ENCODE data around the gene TPM4. TPM values are rescaled to one million over a fixed set of nuclear protein-coding genes. Genes with fewer than 3 reads are reported as not detected.
"Not testable (repeated sequence)": the region's sequence is repeated elsewhere in the genome, so short reads cannot be mapped to it uniquely, and the experiment has no call there.

The TPM4 gene
- total RNA-seq: 106 TPM
- long read RNA-seq, transcript TPM4-201 (8 exons, 2,666 nt): major isoform, 94 of 125 reads
- long read RNA-seq, transcript TPM4-213 (1 exons, 2,672 nt): minor isoform, 8 of 125 reads
- long read RNA-seq, partial matches to known transcripts: 17 of 125 reads
- long read RNA-seq, other reads (novel, unspliced or antisense): 6 of 125 reads

DNA sequence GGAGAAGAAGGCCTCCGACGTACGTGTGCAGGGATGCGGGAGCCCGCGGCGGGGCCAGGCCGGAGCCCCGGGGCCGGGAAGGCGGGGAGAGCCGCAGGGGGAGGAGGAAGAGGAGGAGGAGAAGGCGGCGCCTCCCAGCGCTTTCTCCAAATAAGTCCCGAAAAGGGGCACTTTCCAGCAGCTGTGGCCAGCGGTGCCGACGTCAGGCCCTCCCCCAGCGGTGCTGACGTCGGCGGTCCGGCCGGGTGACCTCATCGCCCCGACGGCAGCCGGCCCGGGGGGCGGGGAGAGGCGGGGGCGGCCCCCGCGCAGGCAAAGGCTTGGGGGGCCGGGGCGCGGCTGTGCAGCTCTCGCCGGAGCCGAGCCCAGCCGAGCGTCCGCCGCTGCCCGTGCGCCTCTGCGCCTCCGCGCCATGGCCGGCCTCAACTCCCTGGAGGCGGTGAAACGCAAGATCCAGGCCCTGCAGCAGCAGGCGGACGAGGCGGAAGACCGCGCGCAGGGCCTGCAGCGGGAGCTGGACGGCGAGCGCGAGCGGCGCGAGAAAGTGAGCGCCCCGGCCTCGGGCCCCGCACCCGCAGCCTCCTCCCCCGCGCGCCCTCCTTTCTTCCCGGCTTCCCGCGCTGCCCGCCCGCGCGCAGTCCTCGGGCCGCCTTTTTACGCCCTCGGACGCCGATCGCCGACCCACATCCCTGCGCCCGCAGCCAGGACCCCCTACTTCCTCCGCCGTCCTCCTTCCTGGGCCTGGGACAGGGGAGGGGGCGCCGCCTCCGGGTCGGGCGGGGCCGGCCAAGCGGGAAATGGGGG, at the start of gene TPM4:
Gene TPM4 (plus strand): TSS at position 342 of the 804 bp plus-strand sequence. CDS start 71 bp downstream, at position 413.
- DNase-seq (ENCODE audit: missing footprints): peak; percentile 96
- intact Hi-C loops (cut with DNase I): loop anchor here (2.0 to 10.0 kb wide), 2 partner anchors 34 to 308 kb away; partner anchors contain the start of gene RAB8A
- ATAC-seq: peak; percentile 90

DNA sequence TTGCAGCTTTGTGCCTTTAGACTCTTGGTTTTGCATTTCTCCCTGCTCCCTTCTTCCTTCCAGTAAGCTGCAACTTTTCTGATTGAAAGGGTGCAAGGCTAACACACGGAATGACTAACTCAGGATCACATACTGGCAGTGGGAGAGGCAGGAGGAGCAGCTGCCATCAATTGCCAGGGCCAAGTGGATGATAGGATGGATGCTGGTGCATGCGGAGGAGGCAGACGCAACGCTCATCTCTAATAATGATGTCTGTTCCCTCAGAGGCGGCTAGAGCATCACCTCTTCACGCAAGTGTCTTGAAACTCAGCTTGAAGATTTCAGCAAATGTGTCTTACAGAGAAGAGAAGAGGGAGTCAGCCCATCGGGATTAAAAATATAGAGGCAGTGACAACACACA, 49.5 kb upstream of the TPM4 start:
- intact Hi-C loops (cut with DNase I): no loop called here
- DNase-seq (ENCODE audit: missing footprints) (no peak), ATAC-seq (no peak)

GRCh38 chr19:16027528-16027927, 48.8 kb upstream of the TPM4 start:
- ATAC-seq (no peak), DNase-seq (ENCODE audit: missing footprints) (no peak)
- intact Hi-C loops (cut with DNase I): no loop called here

DNA sequence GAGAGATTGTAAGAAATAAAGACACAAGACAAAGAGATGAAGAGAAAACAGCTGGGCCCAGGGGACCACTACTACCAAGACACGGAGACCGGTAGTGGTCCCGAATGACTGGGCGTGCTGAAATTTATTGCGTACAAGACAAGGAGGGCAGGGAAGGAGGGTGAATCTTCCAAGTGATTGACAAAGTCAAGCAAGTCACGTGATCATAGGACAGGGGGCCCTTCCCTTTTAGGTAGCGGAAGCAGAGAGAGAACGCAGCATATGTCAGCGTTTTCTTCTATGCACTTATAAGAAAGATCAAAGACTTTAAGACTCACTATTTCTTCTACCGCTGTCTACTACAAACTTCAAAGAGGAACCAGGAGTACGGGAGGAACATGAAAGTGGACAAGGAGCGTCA, 46.1 kb upstream of the TPM4 start:
- ATAC-seq; intact Hi-C loops (cut with DNase I); DNase-seq (ENCODE audit: missing footprints): not testable (repeated sequence)

GRCh38 chr19:16030964-16031871, 45.1 kb upstream of the TPM4 start:
- intact Hi-C loops (cut with DNase I): no loop called here
- DNase-seq (ENCODE audit: missing footprints) (no peak), ATAC-seq (no peak)

GRCh38 chr19:16031872-16032200, 44.5 kb upstream of the TPM4 start:
- DNase-seq (ENCODE audit: missing footprints) (no peak), ATAC-seq (no peak)
- intact Hi-C loops (cut with DNase I): no loop called here

DNA sequence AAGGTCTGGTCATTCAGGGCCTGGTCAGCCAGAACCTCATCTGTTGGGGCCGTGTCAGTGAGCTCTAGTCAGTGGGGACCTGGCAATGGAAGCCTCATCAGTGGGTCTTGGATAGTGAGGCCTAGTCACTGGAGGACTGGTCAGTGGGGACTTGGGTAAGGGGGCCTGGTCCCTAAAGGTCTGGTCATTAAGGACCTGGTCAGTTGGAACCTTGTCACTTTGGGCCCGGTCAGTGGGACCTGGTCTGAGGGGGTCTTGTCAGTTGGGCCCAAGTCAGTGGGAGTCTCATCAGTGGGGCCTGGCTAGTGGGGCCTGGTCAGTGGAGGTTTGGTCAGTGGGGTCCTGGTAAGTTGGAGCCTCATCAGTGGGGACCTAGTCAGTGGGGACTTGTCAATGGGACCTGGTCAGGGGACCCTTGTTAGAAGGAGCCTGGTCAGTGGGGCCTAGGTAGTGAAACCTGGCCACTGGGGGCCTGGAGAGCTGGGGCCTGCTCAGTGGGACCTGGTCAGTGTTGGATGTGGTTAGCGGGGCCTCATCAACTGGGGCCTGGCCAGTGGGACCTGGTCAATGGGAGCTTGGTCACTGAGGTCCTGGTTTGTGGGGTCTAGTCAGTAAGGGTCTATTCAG, 43.7 kb upstream of the TPM4 start:
- DNase-seq (ENCODE audit: missing footprints) (no peak), ATAC-seq (no peak)
- intact Hi-C loops (cut with DNase I): no loop called here

- DNase-seq (ENCODE audit: missing footprints) (no peak), ATAC-seq (no peak)
- intact Hi-C loops (cut with DNase I): no loop called here
These were observed 43.2 kb upstream of the TPM4 start for GRCh38 chr19:16033136-16033530.

DNA sequence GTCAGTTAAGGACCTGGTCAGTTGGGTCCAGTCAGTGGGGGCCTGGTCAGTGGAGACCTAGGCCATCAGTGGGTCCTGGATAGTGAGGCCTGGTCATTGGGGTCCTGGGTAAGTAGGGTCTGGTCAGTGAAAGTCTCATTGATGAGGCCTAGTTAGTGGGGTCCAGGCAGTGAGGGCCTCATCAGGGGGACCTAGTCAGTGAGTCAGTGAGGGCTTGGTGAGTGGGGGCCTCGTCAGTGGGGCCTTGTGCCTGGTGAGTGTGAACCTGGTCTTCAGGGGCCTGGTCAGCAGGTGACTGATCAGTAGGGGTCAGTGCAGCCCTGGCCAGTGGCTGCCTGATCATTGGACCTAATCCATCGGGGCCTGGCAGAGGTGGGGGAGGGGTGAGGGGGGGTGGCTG, 42.6 kb upstream of the TPM4 start:
- intact Hi-C loops (cut with DNase I): no loop called here
- no peak for ATAC-seq

GRCh38 chr19:16034180-16034579, 42.1 kb upstream of the TPM4 start:
- ATAC-seq: no peak
- DNase-seq (ENCODE audit: missing footprints): no peak
- intact Hi-C loops (cut with DNase I): no loop called here

More for the DNA sequence above, 42.6 kb upstream of the TPM4 start:
- DNase-seq (ENCODE audit: missing footprints): no peak

GRCh38 chr19:16034958-16035560, 41.2 kb upstream of the TPM4 start:
- intact Hi-C loops (cut with DNase I): no loop called here
- no peak for DNase-seq (ENCODE audit: missing footprints)
- ATAC-seq: no peak

DNA sequence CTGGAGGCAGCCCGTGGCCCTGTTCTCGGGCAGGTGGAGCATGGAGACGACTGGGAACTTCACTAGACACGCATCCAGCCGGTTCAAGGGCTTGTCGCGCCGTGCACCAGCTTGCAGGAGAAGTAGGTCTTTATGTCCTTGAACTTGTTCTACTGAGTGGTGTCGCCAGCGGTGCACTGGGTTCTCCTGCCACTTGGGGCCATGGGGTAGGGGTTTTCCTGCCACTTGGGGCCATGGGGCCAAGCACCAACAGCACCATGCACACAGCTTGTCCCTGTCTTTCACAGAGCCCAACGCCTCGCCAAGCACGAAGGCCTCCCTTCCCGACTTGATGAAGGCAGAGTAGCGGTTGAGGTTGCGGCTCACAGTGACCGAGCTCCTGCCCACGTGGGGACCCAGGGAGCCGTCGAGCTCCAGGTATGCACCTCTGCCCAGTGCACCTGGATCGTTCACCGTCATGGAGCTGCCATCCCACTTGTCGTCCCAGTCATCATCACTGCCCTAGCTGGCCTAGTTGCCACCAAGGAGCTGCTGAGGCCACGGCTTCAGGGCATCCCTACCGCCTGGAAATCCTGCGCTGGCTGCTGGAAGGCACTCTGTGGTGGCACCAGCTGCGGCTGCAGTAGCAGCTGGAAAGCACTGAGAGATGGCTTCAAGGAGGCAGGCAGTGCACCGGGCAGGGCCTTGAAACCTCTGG, 40.5 kb upstream of the TPM4 start:
- ATAC-seq (no peak), DNase-seq (ENCODE audit: missing footprints) (no peak)
- intact Hi-C loops (cut with DNase I): no loop called here

GRCh38 chr19:16036397-16036925, 39.8 kb upstream of the TPM4 start:
- no peak for DNase-seq (ENCODE audit: missing footprints)
- intact Hi-C loops (cut with DNase I): no loop called here
- no peak for ATAC-seq

DNA sequence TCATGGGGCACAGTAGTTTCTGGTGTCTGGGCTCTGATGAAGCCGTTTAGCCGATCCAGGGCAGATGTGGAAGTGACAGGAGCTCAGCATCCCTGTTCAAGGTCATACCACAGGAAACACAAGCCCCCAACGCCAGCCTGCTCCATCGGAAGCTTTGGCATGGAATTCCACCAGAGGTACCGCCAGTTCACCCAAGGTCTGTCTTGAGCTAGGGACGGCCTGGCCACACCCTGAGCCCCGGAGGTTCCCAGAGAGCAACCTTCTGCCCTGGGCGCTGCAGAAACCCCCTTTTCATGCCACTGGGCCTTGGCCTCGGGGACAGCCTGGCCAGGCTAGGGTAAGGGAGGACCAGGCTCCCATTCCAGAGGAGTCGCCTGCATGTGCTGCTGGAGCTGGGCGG, 39.4 kb upstream of the TPM4 start:
- DNase-seq (ENCODE audit: missing footprints) (no peak), ATAC-seq (no peak)
- intact Hi-C loops (cut with DNase I): no loop called here

DNA sequence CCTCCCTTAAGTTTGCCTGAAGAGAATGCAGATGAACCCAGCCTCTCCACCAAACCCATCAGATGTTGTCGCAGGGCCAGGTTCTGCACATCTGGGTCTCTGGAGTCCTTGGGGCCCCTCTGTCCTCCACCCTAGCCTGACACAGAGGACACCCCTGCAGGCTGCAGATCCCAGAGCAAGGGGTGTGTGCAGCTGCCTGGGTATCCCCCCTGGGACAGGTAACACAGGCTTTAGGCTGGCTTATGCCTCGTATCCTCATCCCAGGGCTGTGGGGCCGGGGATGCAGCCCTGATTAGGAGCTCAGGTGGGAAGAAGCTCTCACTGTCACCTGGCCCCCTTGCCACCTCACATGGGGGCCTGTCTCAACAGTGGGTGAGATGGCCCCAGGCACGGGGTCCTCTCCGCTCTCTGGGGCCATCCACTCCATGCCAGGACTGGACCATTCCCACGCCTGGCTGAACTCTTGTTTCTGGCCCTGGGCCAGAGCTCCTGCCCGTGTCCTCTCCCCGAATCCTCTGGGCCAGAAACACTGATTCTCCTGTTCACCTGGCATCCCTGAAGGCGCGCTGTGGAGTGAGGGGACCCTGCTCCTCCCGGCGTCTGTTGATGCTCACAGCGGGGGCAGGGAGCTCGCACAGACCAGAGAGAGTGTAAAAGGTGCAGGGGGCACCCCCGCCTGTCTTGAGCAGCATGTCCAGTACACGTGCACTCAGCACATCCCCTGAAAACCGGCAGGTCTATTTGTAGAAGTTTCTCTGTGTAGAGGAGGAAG, 38.7 kb upstream of the TPM4 start:
- DNase-seq (ENCODE audit: missing footprints): no peak
- ATAC-seq: no peak

DNA sequence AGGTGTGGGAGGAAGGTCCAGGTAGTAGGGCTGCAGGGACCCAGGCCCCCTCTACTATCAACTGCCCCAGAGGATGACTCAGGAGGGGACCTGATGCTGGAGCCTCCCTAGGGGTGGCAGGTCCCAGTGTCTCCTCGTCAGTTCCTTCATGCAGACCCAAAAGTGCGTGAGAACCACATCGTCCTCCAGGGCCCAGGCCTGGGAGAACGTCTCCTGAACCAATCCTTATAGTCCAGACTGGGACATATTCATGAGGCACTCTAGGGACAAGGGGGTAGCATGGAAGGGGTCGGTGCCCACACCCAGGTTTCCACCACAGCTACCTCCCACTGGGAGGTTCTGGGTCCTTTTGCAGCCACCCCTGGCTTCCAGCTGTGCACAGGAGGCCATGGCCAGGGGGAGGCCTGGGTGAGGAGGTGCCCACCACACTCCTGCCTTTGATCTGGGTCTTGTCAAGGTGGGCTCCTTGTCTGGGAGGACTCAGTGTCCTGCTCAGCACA, 38.0 kb upstream of the TPM4 start:
- DNase-seq (ENCODE audit: missing footprints) (no peak), ATAC-seq (no peak)
- intact Hi-C loops (cut with DNase I): no loop called here

More for the DNA sequence above, 38.7 kb upstream of the TPM4 start:
- intact Hi-C loops (cut with DNase I): no loop called here

- ATAC-seq: no peak
These were observed 37.2 kb upstream of the TPM4 start for GRCh38 chr19:16039081-16039480.

More at GRCh38 chr19:16039081-16039480, 37.2 kb upstream of the TPM4 start:
- intact Hi-C loops (cut with DNase I): no loop called here
- no peak for DNase-seq (ENCODE audit: missing footprints)
